HepG2 (cell line): Measurements from ENCODE around the gene ZNF865. TPM values are rescaled to one million over a fixed set of nuclear protein-coding genes. Genes with fewer than 3 reads are reported as not detected.
A peak's percentile ranks its signal among the peaks of the same experiment; 100 is the strongest.

Experiments used
- BCL6 ChIP-seq: IDR thresholded peaks from 2 replicates; pipeline ENCODE4 v1.6.1; 2016; ENCODE audit warnings: missing genetic modification reagents, missing compliant biosample characterization
- CREB1 ChIP-seq, 2 experiments: fragments of 450-650 bp in 1 of 2; IDR thresholded peaks; 2 replicates each; pipeline ENCODE4 v1.6.1; 2016 to 2017; ENCODE audit warnings: control low read depth in 1 of 2, mild to moderate bottlenecking in 1 of 2, missing compliant biosample characterization in 1 of 2, missing genetic modification characterization in 1 of 2
- E2F5 ChIP-seq: sonication (generic); formaldehyde crosslinking; conservative IDR thresholded peaks from 2 replicates; pipeline ENCODE4 v1.4.0; 2020; ENCODE audit warnings: missing genetic modification reagents
- ELF1 ChIP-seq: sonication (generic); formaldehyde crosslinking; IDR thresholded peaks from 2 replicates; pipeline ENCODE4 v1.4.0; 2020; ENCODE audit warnings: missing genetic modification reagents
- ERF ChIP-seq: IDR thresholded peaks from 2 replicates; pipeline ENCODE4 v1.6.1; 2018; ENCODE audit warnings: missing biosample characterization, missing genetic modification reagents
- FOXC1 ChIP-seq: sonication (generic); formaldehyde crosslinking; IDR thresholded peaks from 2 replicates; pipeline ENCODE4 v1.8.0; 2022; ENCODE audit warnings: mild to moderate bottlenecking, missing genetic modification reagents, borderline replicate concordance
- HMGXB4 ChIP-seq, 2 experiments: sonication (generic) in 1 of 2; formaldehyde crosslinking in 1 of 2; IDR thresholded peaks; 2 replicates each; pipeline versions ENCODE4 v1.4.0 to v1.6.1; 2018 to 2020; ENCODE audit warnings: missing genetic modification reagents in 2 of 2, borderline replicate concordance in 1 of 2, low read depth in 1 of 2, mild to moderate bottlenecking in 1 of 2, missing biosample characterization in 1 of 2
- HNRNPLL ChIP-seq: fragments of 200-400 bp; formaldehyde crosslinking; IDR thresholded peaks from 2 replicates; pipeline ENCODE4 v1.6.1; 2017; ENCODE audit warnings: mild to moderate bottlenecking, low read depth, low read length; ENCODE audit not compliant: poor library complexity, severe bottlenecking
- MAZ ChIP-seq, 2 experiments: sonication (generic) in 1 of 2; formaldehyde crosslinking in 1 of 2; IDR thresholded peaks; 2 replicates each; pipeline versions ENCODE4 v1.5.0 to v1.6.1; 2012 to 2020; ENCODE audit warnings: low read depth in 2 of 2, mild to moderate bottlenecking in 2 of 2, borderline replicate concordance in 1 of 2, improper control_type of control experiment in 1 of 2, low read length in 1 of 2, missing genetic modification reagents in 1 of 2, moderate library complexity in 1 of 2
- NFYB ChIP-seq: sonication (generic); formaldehyde crosslinking; IDR thresholded peaks from 2 replicates; pipeline ENCODE4 v1.4.0; 2020; ENCODE audit warnings: missing genetic modification reagents
- RXRB ChIP-seq: IDR thresholded peaks from 2 replicates; pipeline ENCODE4 v1.6.1; 2016; ENCODE audit warnings: borderline replicate concordance, missing genetic modification reagents, missing compliant biosample characterization
- THAP9 ChIP-seq: sonication (generic); formaldehyde crosslinking; IDR thresholded peaks from 2 replicates; pipeline ENCODE4; 2020; ENCODE audit warnings: missing genetic modification reagents, mild to moderate bottlenecking, borderline replicate concordance
- ZNF281 ChIP-seq: sonication (generic); formaldehyde crosslinking; IDR thresholded peaks from 2 replicates; pipeline ENCODE4 v1.4.0; 2020; ENCODE audit warnings: missing genetic modification reagents, borderline replicate concordance
- ZNF343 ChIP-seq: sonication (generic); formaldehyde crosslinking; IDR thresholded peaks from 2 replicates; pipeline ENCODE4 v1.4.0; 2020; ENCODE audit warnings: mild to moderate bottlenecking, missing genetic modification reagents
- polyA plus RNA-seq, 8 experiments: library from polyadenylated mRNA; depleted of rRNA in 3 of 8; stranded (reverse) in 7 of 8; unstranded in 1 of 8; fragments of >200 nt; fragmentation: Illumina TruSeq in 4 of 8; extraction: Trizol in 4 of 8; gene quantifications; 2 replicates each; pipeline versions ENCODE4 v1.2.1 to v1.2.3, GENCODE V29; 2011 to 2016; ENCODE audit warnings: low read depth in 4 of 8, missing spikeins in 1 of 8, mixed read lengths in 1 of 8; ENCODE audit not compliant: insufficient read depth in 1 of 8
- total RNA-seq, 5 experiments: library from RNA; depleted of rRNA; stranded (reverse); fragments of >200 nt; fragmentation: Illumina TruSeq; extraction: Trizol; gene quantifications; 2 replicates each; pipeline ENCODE4 v1.2.3, GENCODE V29; 2016; ENCODE audit warnings: low read depth in 1 of 5

The ZNF865 gene
- total and polyA plus RNA-seq, 2 of the 13 experiments (the other 11 are each of a cell fraction or from before 2014, with no cell fraction given), result 0.93 to 1.0 TPM

GRCh38 chr19:55605207-55605636, 225 bp upstream of the ZNF865 start (continued):
- TF ChIP-seq ZNF281 (CRISPR knock-in tag) (peak; percentile 59; the same call in 1 of the 2 replicates), CREB1 (IDR thresholded peaks at IDR 0.05) (0 out of 2 replicates have a peak, but pooled peaks have one; percentile 14), CREB1 (CRISPR knock-in tag; IDR thresholded peaks at IDR 0.05) (no peak), ERF (CRISPR knock-in tag) (0 out of 2 replicates have a peak, but pooled peaks have one; percentile 21), MAZ (IDR thresholded peaks at IDR 0.05; ENCODE audit: borderline replicate concordance, low read depth, low read length) (peak; percentile 7; the same call in 1 of the 2 replicates), MAZ (CRISPR knock-in tag; IDR thresholded peaks at IDR 0.05; ENCODE audit: low read depth) (peak; percentile 33; the same call in 1 of the 2 replicates), BCL6 (CRISPR knock-in tag) (0 out of 2 replicates have a peak, but pooled peaks have one; percentile 16), ELF1 (CRISPR knock-in tag) (peak; percentile 87), E2F5 (CRISPR knock-in tag) (0 out of 2 replicates have a peak, but pooled peaks have one; percentile 43), RXRB (peak; percentile 31; the same call in 1 of the 2 replicates), FOXC1 (CRISPR knock-in tag) (peak; percentile 60; the same call in 1 of the 2 replicates), THAP9 (CRISPR knock-in tag) (no peak), ZNF343 (CRISPR knock-in tag) (no peak), HMGXB4 (CRISPR knock-in tag; IDR thresholded peaks at IDR 0.05; ENCODE audit: borderline replicate concordance in 1 of 2, low read depth in 1 of 2) (peak in 1 of 2 experiments; percentile 17; a peak in 1 of 4 replicates), NFYB (CRISPR knock-in tag) (0 out of 2 replicates have a peak, but pooled peaks have one; percentile 11), HNRNPLL (peak; percentile 76)
